Measurements from ENCODE around the gene NCF4.

NCF4 gene

GRCh38 chr22:36921309-36922104 lies 60.7 kb downstream of the NCF4 start:
- no peak for DNase-seq (ENCODE audit: low read depth, low spot score)

- DNase-seq (ENCODE audit: low read depth, low spot score) = no peak
Measured at GRCh38 chr22:36922105-36922608, 61.4 kb downstream of the NCF4 start.

- DNase-seq (ENCODE audit: low read depth, low spot score) = no peak
Measured at GRCh38 chr22:36922711-36923110, 61.9 kb downstream of the NCF4 start.

- DNase-seq (ENCODE audit: low read depth, low spot score) = no peak
Measured at GRCh38 chr22:36923131-36923788, 62.5 kb downstream of the NCF4 start.

- DNase-seq (ENCODE audit: low read depth, low spot score) = no peak
Measured at GRCh38 chr22:36924151-36924698, 63.4 kb downstream of the NCF4 start.

- no peak for DNase-seq (ENCODE audit: low read depth, low spot score)
Measured at GRCh38 chr22:36925388-36926290, 64.8 kb downstream of the NCF4 start.

- no peak for DNase-seq (ENCODE audit: low read depth, low spot score)
Measured at GRCh38 chr22:36926309-36926708, 65.5 kb downstream of the NCF4 start.

- no peak for DNase-seq (ENCODE audit: low read depth, low spot score)
Measured at GRCh38 chr22:36926721-36927435, 66.1 kb downstream of the NCF4 start.

Data from brain pericyte (primary cell).